Erythroblast (primary cell): ENCODE data around the gene SNX24.

Source experiments
- GATA1 ChIP-seq: IDR thresholded peaks from 2 replicates; pipeline ENCODE4 v1.6.1; 2011; ENCODE audit warnings: low read depth, mild to moderate bottlenecking, control low read depth, low read length, moderate library complexity
- POLR2A ChIP-seq: IDR thresholded peaks from 2 replicates; pipeline ENCODE4 v1.6.1; 2011; ENCODE audit warnings: mild to moderate bottlenecking, low read length

DNA sequence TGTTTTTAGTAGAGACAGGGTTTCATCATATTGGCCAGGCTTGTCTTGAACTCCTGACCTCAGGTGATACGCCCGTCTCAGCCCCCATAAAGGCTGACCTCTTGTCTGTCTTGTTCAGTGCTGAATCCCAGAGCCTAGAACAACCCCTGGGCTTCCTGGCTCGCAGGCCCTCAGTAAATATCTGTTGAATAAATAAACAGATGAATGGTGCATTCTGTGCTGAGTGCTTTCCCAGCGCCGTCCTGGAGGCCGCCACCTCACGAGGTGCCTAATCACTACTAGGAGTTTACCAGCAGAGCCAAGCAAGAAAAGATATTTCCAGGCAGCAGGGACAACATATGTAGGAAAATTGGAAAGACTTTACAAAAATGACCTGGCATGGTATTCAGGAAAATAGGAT lies 88.5 kb downstream of the SNX24 start:
- TF ChIP-seq POLR2A, result no peak
- no peak for TF ChIP-seq GATA1
